Caco-2 (cell line): Measurements from ENCODE around the gene SORCS2. TPM values are rescaled to one million over a fixed set of nuclear protein-coding genes. Genes with fewer than 3 reads are reported as not detected.

ENCODE experiments used
- BruUV-seq: library from RNA; stranded (reverse); fragments of 400-500 nt; replicated peaks from 2 replicates; lab custom pipeline; 2021; lab: Mats Ljungman, UMichigan
- CTCF ChIA-PET: fragments of 300-600 bp; sonication (Branson Sonifier 250); formaldehyde crosslinking; loops from one replicate; lab custom pipeline; 2022; ENCODE audit warnings: antibody characterized with exemption; lab: Charles Lee
- POLR2A ChIA-PET: fragments of 300-600 bp; sonication (Branson Sonifier 250); formaldehyde crosslinking; loops from one replicate; lab custom pipeline; 2022; ENCODE audit warnings: antibody characterized with exemption; lab: Charles Lee
- DNase-seq, 2 experiments: peaks; one replicate each; pipeline versions ENCODE4 v3.0.0 to v3.0.0-alpha.2; 2020 to 2022
- H3K27me3 ChIP-seq: replicated peaks from 2 replicates; pipeline ENCODE4 v1.6.0; 2011; ENCODE audit warnings: low read length; ENCODE audit not compliant: control insufficient read depth, insufficient read depth
- H3K36me3 ChIP-seq: 2 replicates; pipeline ENCODE4 v1.5.1; 2011; ENCODE audit warnings: low read length; ENCODE audit not compliant: control insufficient read depth, insufficient read depth
- H3K4me1 ChIP-seq: fragments of 250-450 bp; sonication (Bioruptor Pico); 2 replicates; pipeline ENCODE4 v1.5.1; 2020; ENCODE audit warnings: mild to moderate bottlenecking
- H3K4me3 ChIP-seq: 2 replicates; pipeline ENCODE4 v1.5.1; 2011; ENCODE audit warnings: low read depth, mild to moderate bottlenecking, control low read depth, low read length
- H3K9me3 ChIP-seq: fragments of 250-450 bp; sonication (Bioruptor Pico); 2 replicates; pipeline ENCODE4 v1.5.1; 2020; ENCODE audit warnings: mild to moderate bottlenecking, moderate library complexity
- H3K27ac Mint-ChIP-seq: one replicate; pipeline ENCODE4 v1.8.0; 2022; ENCODE audit warnings: mixed read lengths; ENCODE audit not compliant: unreplicated experiment
- H3K27me3 Mint-ChIP-seq: one replicate; pipeline ENCODE4 v1.8.0; 2022; ENCODE audit warnings: mixed read lengths; ENCODE audit not compliant: insufficient read depth, unreplicated experiment
- H3K36me3 Mint-ChIP-seq: one replicate; pipeline ENCODE4 v1.8.0; 2022; ENCODE audit warnings: mild to moderate bottlenecking, mixed read lengths; ENCODE audit not compliant: insufficient read depth, unreplicated experiment
- H3K4me1 Mint-ChIP-seq: one replicate; pipeline ENCODE4 v1.8.0; 2022; ENCODE audit warnings: low read depth, mixed read lengths; ENCODE audit not compliant: unreplicated experiment
- H3K4me3 Mint-ChIP-seq: one replicate; pipeline ENCODE4 v1.8.0; 2022; ENCODE audit warnings: mild to moderate bottlenecking, moderate library complexity, mixed read lengths; ENCODE audit not compliant: unreplicated experiment
- H3K9me3 Mint-ChIP-seq: one replicate; pipeline ENCODE4 v1.8.0; 2022; ENCODE audit warnings: mixed read lengths; ENCODE audit not compliant: unreplicated experiment
- CTCF ChIP-seq, 2 experiments: fragments of 200-600 bp in 1 of 2; IDR thresholded peaks; 1 replicate in 1 of 2; 2 replicates in 1 of 2; pipeline versions ENCODE4 v1.5.1 to v1.8.0; 2011 to 2022; ENCODE audit warnings: antibody characterized with exemption in 1 of 2, control low read depth in 1 of 2, inconsistent platforms in 1 of 2, low read depth in 1 of 2, low read length in 1 of 2, mild to moderate bottlenecking in 1 of 2, moderate library complexity in 1 of 2; ENCODE audit not compliant: insufficient read depth in 1 of 2, severe bottlenecking in 1 of 2, unreplicated experiment in 1 of 2
- intact Hi-C: fragments of 100-400 bp; cut with micrococcal nuclease; formaldehyde crosslinking; loops from one replicate; pipeline ENCODE4 v1.10.0; 2022; ENCODE audit not compliant: unreplicated experiment
- total RNA-seq: library from RNA; stranded (reverse); gene quantifications from 2 replicates; pipeline ENCODE4 v1.2.3, GENCODE V29; 2022

The SORCS2 gene
- total RNA-seq, 1 experiment from 2014 or later, result 1.6 TPM

GRCh38 chr4:7766086-7766485 is 573.7 kb downstream of the SORCS2 start:
- peaks cover 17% of the 10 kb centered on the region for H3K4me1 ChIP-seq
- H3K27me3 ChIP-seq, result no peaks in the 10 kb centered on the region
- TF ChIP-seq CTCF (IDR thresholded peaks at IDR 0.05; ENCODE audit: insufficient read depth in 1 of 2, low read depth in 1 of 2, low read length in 1 of 2, severe bottlenecking in 1 of 2, unreplicated experiment in 1 of 2), result no peak
- H3K27me3 Mint-ChIP-seq, result no peaks in the 10 kb centered on the region
- H3K4me3 Mint-ChIP-seq, result no peak overlapping the region
- POLR2A ChIA-PET, result no interaction called here
- CTCF ChIA-PET, result interaction anchor here (0.5 kb wide), 1 partner anchor 38 kb away, joined by 3 read pairs; no protein-coding TSS in a partner anchor
- H3K4me3 ChIP-seq, result no peak overlapping the region
- no peaks in the 10 kb centered on the region; the same call in 1 of the 2 replicates for H3K36me3 ChIP-seq
- no peak overlapping the region for H3K27ac Mint-ChIP-seq
- intact Hi-C loops, result no loop called here
- no TSS peak for BruUV-seq
- H3K9me3 Mint-ChIP-seq, result no peaks in the 10 kb centered on the region
- H3K36me3 Mint-ChIP-seq, result peaks cover 48% of the 10 kb centered on the region
- no peak for DNase-seq
- H3K9me3 ChIP-seq, result no peaks in the 10 kb centered on the region
- H3K4me1 Mint-ChIP-seq, result peaks cover 11% of the 10 kb centered on the region

GRCh38 chr4:7766661-7767345 is 574.5 kb downstream of the SORCS2 start:
- POLR2A ChIA-PET, result no interaction called here

GRCh38 chr4:7767526-7767925 is 575.2 kb downstream of the SORCS2 start:
- Histone ChIP-seq H3K9me3 (no peaks in the 10 kb centered on the region), H3K4me3 (no peak overlapping the region), H3K27me3 (no peaks in the 10 kb centered on the region), H3K4me1 (peaks cover 9% of the 10 kb centered on the region), H3K36me3 (no peaks in the 10 kb centered on the region; the same call in 1 of the 2 replicates)
- POLR2A ChIA-PET, result no interaction called here
- Mint-ChIP-seq H3K4me3 (no peak overlapping the region), H3K27ac (no peak overlapping the region), H3K4me1 (peaks cover 11% of the 10 kb centered on the region), H3K9me3 (no peaks in the 10 kb centered on the region), H3K36me3 (peaks cover 40% of the 10 kb centered on the region), H3K27me3 (no peaks in the 10 kb centered on the region)
- CTCF ChIA-PET, result no interaction called here
- intact Hi-C loops, result no loop called here
- no peak for TF ChIP-seq CTCF (IDR thresholded peaks at IDR 0.05; ENCODE audit: insufficient read depth in 1 of 2, low read depth in 1 of 2, low read length in 1 of 2, severe bottlenecking in 1 of 2, unreplicated experiment in 1 of 2)
- DNase-seq, result no peak
- BruUV-seq, result no TSS peak

More at GRCh38 chr4:7766661-7767345, 574.5 kb downstream of the SORCS2 start:
- no TSS peak for BruUV-seq
- Mint-ChIP-seq H3K9me3 (no peaks in the 10 kb centered on the region), H3K36me3 (peaks cover 41% of the 10 kb centered on the region), H3K27me3 (no peaks in the 10 kb centered on the region), H3K4me1 (peaks cover 11% of the 10 kb centered on the region), H3K4me3 (no peak overlapping the region), H3K27ac (no peak overlapping the region)
- no peak for TF ChIP-seq CTCF (IDR thresholded peaks at IDR 0.05; ENCODE audit: insufficient read depth in 1 of 2, low read depth in 1 of 2, low read length in 1 of 2, severe bottlenecking in 1 of 2, unreplicated experiment in 1 of 2)
- Histone ChIP-seq H3K4me1 (peaks cover 16% of the 10 kb centered on the region), H3K27me3 (no peaks in the 10 kb centered on the region), H3K36me3 (no peaks in the 10 kb centered on the region; the same call in 1 of the 2 replicates), H3K9me3 (no peaks in the 10 kb centered on the region), H3K4me3 (no peak overlapping the region)
- CTCF ChIA-PET, result no interaction called here
- intact Hi-C loops, result no loop called here
- no peak for DNase-seq
